Psoas muscle (tissue), 8 donors: ENCODE data around the gene PCDHGB5. TPM values are rescaled to one million over a fixed set of nuclear protein-coding genes. Genes with fewer than 3 reads are reported as not detected.
"Not testable (repeated sequence)": the region's sequence is repeated elsewhere in the genome, so short reads cannot be mapped to it uniquely, and the experiment has no call there.

Source experiments
- ATAC-seq, 4 donors: fragments of 200-7000 bp; cut with Tn5 transposase; one replicate each; pipeline ENCODE4 v1.9.1; 2020; ENCODE audit warnings: moderate library complexity in 3 of 4, mild to moderate bottlenecking in 2 of 4
- DNase-seq, 2 donors: peaks; one replicate each; pipeline ENCODE4 v3.0.0-alpha.2; 2020
- H3K27ac ChIP-seq: fragments of 200-600 bp; one replicate; pipeline ENCODE4 v1.8.0; 2022
- H3K27me3 ChIP-seq, 3 donors: fragments of 200-600 bp in 1 of 3; one replicate each; pipeline versions ENCODE4 v1.6.1 to v1.8.0; 2013 to 2022; ENCODE audit warnings: low read length in 2 of 3, mild to moderate bottlenecking in 2 of 3, moderate library complexity in 1 of 3; ENCODE audit not compliant: insufficient read depth in 3 of 3
- H3K36me3 ChIP-seq, 2 donors: fragments of 200-600 bp in 1 of 2; one replicate each; pipeline versions ENCODE4 v1.6.1 to v1.8.0; 2013 to 2022; ENCODE audit warnings: low read depth in 1 of 2, mild to moderate bottlenecking in 1 of 2, moderate library complexity in 1 of 2; ENCODE audit not compliant: insufficient read depth in 1 of 2
- H3K4me1 ChIP-seq: fragments of 200-600 bp; one replicate; pipeline ENCODE4 v1.8.0; 2022
- H3K4me3 ChIP-seq: fragments of 200-600 bp; one replicate; pipeline ENCODE4 v1.8.0; 2022; ENCODE audit warnings: mild to moderate bottlenecking
- H3K9me3 ChIP-seq: fragments of 200-600 bp; one replicate; pipeline ENCODE4 v1.8.0; 2022
- WGBS, 3 donors: extraction: QIAGEN DNeasy Blood & Tissue Kit; methylation state at CpG; one replicate each; pipeline versions ENCODE4 v1.1.6 to v1.1.7; 2013; 5-methylcytosine and 5-hydroxymethylcytosine counted together
- intact Hi-C, 2 donors: fragments of 100-400 bp; cut with DNase I; formaldehyde crosslinking; loops; one replicate each; pipeline versions ENCODE4 v1.11.0 to v1.14.2; 2022
- polyA plus RNA-seq, 3 donors: library from polyadenylated mRNA; stranded (reverse); fragments of 200-250 nt; gene quantifications; one replicate each; pipeline ENCODE4 v1.2.3, GENCODE V29; 2013
- total RNA-seq, 4 donors: library from RNA; stranded (reverse); fragmentation: NEBNext Ultra II Directional in 2 of 4; extraction: Animal tissue kit (Norgen Biotek cat#: 25700) in 2 of 4; gene quantifications; one replicate each; pipeline versions ENCODE4 v1.2.1 to v1.2.4, GENCODE V29; 2021 to 2023
- TF ChIP-seq, protein P1 (sequence below): fragments of 200-600 bp; IDR thresholded peaks from one replicate; pipeline ENCODE4 v1.8.0; 2022; ENCODE audit warnings: antibody characterized with exemption
- donor health status: healthy with polysubstance abuse.
- donor health status: DM: no; HTN: no; CAD: no; lungs with moderate emphysema.
- donor health status: Bipolar disorder and iron deficiency.
- donor health status: healthy.
- donor health status: DM: yes; HTN: yes; CAD: no.
- donor health status: DM: no; HTN: no; CAD: no.
- donor health status: DM: no; HTN: no; CAD: no.
- donor health status: DM: yes; HTN: yes; CAD: no.

The PCDHGB5 gene
- total and polyA plus RNA-seq, 7 donors = 0.61 to 5.1 (median 2.7) TPM

DNA sequence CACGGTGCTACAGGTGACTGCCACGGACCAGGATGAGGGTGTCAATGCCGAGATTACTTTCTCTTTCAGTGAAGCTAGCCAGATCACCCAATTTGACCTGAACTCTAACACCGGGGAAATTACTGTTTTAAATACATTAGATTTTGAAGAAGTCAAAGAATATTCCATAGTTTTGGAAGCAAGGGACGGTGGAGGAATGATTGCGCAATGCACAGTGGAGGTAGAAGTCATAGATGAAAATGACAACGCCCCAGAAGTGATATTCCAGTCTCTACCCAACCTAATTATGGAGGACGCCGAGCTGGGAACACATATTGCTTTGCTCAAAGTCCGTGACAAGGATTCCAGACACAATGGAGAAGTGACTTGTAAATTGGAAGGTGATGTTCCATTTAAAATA lies 9.1 kb upstream of the PCDHGB5 start:
- H3K4me3 ChIP-seq = peak overlapping the region; percentile 31
- H3K27ac ChIP-seq = no peak overlapping the region
- ATAC-seq (no peak), DNase-seq (no peak)
- 46 to 57% (median 52%) methylated on average over 10 of the region's 10 CpGs for WGBS, 3 donors
- no peaks in the 10 kb centered on the region for H3K4me1 ChIP-seq
- intact Hi-C loops = no loop called here
- no peaks in the 10 kb centered on the region for H3K36me3 ChIP-seq
- TF ChIP-seq, protein P1, sequence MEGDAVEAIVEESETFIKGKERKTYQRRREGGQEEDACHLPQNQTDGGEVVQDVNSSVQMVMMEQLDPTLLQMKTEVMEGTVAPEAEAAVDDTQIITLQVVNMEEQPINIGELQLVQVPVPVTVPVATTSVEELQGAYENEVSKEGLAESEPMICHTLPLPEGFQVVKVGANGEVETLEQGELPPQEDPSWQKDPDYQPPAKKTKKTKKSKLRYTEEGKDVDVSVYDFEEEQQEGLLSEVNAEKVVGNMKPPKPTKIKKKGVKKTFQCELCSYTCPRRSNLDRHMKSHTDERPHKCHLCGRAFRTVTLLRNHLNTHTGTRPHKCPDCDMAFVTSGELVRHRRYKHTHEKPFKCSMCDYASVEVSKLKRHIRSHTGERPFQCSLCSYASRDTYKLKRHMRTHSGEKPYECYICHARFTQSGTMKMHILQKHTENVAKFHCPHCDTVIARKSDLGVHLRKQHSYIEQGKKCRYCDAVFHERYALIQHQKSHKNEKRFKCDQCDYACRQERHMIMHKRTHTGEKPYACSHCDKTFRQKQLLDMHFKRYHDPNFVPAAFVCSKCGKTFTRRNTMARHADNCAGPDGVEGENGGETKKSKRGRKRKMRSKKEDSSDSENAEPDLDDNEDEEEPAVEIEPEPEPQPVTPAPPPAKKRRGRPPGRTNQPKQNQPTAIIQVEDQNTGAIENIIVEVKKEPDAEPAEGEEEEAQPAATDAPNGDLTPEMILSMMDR = no peak
- no peaks in the 10 kb centered on the region for H3K9me3 ChIP-seq
- H3K27me3 ChIP-seq = peaks cover 0 to 38% (median 13%) of the 10 kb centered on the region in 3 donors

DNA sequence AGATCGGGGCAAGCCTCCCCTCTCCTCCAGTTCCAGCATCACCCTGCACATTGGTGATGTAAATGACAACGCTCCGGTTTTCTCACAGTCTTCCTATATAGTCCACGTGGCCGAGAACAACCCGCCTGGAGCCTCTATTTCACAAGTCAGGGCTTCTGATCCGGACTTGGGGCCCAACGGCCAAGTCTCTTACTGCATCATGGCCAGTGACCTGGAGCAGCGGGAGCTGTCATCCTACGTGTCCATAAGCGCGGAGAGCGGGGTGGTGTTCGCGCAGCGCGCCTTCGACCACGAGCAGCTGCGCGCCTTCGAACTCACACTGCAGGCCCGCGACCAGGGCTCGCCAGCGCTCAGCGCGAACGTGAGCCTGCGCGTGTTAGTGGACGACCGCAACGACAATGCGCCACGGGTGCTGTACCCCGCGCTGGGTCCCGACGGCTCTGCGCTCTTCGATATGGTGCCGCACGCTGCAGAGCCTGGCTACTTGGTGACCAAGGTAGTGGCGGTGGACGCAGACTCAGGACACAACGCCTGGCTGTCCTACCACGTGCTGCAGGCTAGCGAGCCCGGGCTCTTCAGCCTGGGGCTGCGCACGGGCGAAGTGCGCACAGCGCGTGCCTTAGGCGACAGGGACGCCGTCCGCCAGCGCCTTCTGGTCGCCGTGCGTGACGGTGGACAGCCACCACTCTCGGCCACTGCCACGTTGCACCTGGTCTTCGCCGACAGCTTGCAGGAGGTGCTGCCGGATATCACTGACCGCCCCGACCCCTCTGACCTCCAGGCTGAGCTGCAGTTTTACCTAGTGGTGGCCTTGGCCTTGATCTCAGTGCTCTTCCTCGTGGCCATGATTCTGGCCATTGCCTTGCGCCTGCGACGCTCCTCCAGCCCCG lies 8.3 kb upstream of the PCDHGB5 start:
- Histone ChIP-seq H3K27me3 (peaks cover 0 to 37% (median 13%) of the 10 kb centered on the region in 3 donors), H3K4me3 (no peak overlapping the region), H3K4me1 (no peaks in the 10 kb centered on the region), H3K9me3 (no peaks in the 10 kb centered on the region), H3K36me3 (no peaks in the 10 kb centered on the region), H3K27ac (no peak overlapping the region)
- intact Hi-C loops = loop anchor here in 1 of 2 donors (2.0 kb wide), 1 partner anchor 21 kb away; no protein-coding TSS in a partner anchor
- TF ChIP-seq, protein P1 = no peak
- DNase-seq (no peak), ATAC-seq (no peak)
- WGBS, 3 donors = 43 to 44% (median 43%) methylated on average over 77 of the region's 77 CpGs

DNA sequence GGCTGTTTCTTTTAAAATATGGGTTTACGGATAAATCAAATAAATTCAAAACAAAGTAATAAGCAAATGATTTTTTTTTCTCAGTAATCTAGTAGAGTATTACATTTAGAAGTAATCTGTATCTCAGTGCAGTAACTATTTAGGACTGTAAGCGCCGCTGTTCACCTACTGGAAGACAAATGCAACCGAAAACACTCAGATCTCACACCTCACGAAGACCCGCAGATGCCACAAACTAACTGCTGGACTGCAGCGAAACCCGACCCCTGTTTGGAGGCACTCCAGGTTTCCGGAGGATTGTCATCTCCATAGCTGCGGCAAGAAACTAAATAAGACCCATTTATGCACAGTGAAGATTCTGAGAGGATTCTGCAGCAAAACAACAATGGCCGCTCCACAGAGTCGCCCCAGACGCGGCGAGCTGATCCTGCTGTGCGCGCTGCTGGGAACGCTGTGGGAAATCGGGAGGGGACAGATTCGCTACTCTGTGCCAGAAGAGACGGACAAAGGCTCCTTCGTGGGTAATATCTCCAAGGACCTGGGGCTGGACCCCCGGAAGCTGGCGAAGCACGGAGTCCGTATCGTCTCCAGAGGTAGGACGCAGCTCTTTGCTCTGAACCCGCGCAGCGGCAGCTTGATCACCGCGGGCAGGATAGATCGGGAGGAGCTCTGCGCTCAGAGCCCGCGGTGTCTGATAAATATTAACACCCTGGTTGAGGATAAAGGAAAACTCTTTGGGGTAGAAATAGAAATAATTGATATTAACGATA lies 5.1 kb upstream of the PCDHGB5 start, which contains the start of gene PCDHGA8:
Gene PCDHGA8 (plus strand): TSS at position 205 of the 770 bp plus-strand sequence. CDS start 181 bp downstream, at position 386.
- TF ChIP-seq, protein P1 = peak; percentile 35
- no peak within 1 kb of the TSS for H3K27ac ChIP-seq
- DNase-seq (no peak), ATAC-seq (peak in 3 of 4 donors; percentile 28 to 48 (median 30))
- no peaks in the 10 kb centered on the region for H3K9me3 ChIP-seq
- no peak within 1 kb of the TSS for H3K4me3 ChIP-seq
- no peaks in the 10 kb centered on the region for H3K36me3 ChIP-seq
- WGBS, 3 donors = 33 to 37% (median 33%) methylated on average over 38 of the region's 38 CpGs
- peaks cover 0 to 37% (median 15%) of the 10 kb centered on the region in 3 donors for H3K27me3 ChIP-seq
- H3K4me1 ChIP-seq = no peaks in the 10 kb centered on the region
- intact Hi-C loops = no loop called here

DNA sequence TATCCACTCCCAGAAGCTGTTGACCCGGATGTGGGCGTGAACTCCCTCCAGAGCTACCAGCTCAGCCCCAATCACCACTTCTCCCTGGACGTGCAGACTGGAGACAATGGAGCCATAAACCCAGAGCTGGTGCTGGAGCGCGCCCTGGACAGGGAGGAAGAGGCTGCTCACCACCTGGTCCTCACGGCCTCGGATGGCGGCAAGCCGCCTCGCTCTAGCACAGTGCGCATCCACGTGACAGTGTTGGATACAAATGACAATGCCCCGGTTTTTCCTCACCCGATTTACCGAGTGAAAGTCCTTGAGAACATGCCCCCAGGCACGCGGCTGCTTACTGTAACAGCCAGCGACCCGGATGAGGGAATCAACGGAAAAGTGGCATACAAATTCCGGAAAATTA lies 4.5 kb upstream of the PCDHGB5 start:
- TF ChIP-seq, protein P1 = no peak
- H3K9me3 ChIP-seq = no peaks in the 10 kb centered on the region
- no peak overlapping the region for H3K27ac ChIP-seq
- peaks cover 0 to 36% (median 15%) of the 10 kb centered on the region in 3 donors for H3K27me3 ChIP-seq
- no peaks in the 10 kb centered on the region for H3K36me3 ChIP-seq
- ATAC-seq (no peak), DNase-seq (no peak)
- intact Hi-C loops = no loop called here
- 40 to 51% (median 41%) methylated on average over 21 of the region's 21 CpGs for WGBS, 3 donors
- no peaks in the 10 kb centered on the region for H3K4me1 ChIP-seq
- H3K4me3 ChIP-seq = no peak overlapping the region

DNA sequence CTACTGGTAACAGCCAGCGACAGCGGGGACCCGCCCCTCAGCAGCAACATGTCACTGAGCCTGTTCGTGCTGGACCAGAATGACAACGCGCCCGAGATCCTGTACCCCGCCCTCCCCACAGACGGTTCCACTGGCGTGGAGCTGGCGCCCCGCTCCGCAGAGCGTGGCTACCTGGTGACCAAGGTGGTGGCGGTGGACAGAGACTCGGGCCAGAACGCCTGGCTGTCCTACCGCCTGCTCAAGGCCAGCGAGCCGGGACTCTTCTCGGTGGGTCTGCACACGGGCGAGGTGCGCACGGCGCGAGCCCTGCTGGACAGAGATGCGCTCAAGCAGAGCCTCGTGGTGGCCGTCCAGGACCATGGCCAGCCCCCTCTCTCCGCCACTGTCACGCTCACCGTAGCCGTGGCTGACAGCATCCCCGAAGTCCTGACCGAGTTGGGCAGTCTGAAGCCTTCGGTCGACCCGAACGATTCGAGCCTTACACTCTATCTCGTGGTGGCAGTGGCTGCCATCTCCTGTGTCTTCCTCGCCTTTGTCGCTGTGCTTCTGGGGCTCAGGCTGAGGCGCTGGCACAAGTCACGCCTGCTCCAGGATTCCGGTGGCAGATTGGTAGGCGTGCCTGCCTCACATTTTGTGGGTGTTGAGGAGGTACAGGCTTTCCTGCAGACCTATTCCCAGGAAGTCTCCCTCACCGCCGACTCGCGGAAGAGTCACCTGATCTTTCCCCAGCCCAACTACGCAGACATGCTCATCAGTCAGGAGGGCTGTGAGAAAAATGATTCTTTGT lies 3.2 kb upstream of the PCDHGB5 start:
- WGBS, 3 donors = 40 to 55% (median 41%) methylated on average over 33 to 42 of the region's 53 CpGs
- ATAC-seq, H3K4me1 ChIP-seq, H3K36me3 ChIP-seq, H3K4me3 ChIP-seq, intact Hi-C loops, H3K27ac ChIP-seq, H3K9me3 ChIP-seq, DNase-seq: not testable (repeated sequence)
- H3K27me3 ChIP-seq = peaks cover 0 to 35% (median 14%) of the 10 kb centered on the region in 3 donors
